NCI-H226 (cell line): Measurements from ENCODE around the gene ZBTB7C.
A peak's percentile ranks its signal among the peaks of the same experiment; 100 is the strongest.

ENCODE experiments used
- DNase-seq: peaks from one replicate; pipeline ENCODE4 v3.0.0-alpha.2; 2015

Gene ZBTB7C

GRCh38 chr18:48417985-48418384 is 8.8 kb upstream of the ZBTB7C start:
- no peak for DNase-seq

GRCh38 chr18:48413342-48413741 is 4.2 kb upstream of the ZBTB7C start:
- DNase-seq, result no peak

- no peak for DNase-seq
Measured at GRCh38 chr18:48412339-48412929, 3.3 kb upstream of the ZBTB7C start.

GRCh38 chr18:48410095-48410920 is 1.1 kb upstream of the ZBTB7C start:
- peak; percentile 78 for DNase-seq

GRCh38 chr18:48409591-48410094 is 460 bp upstream of the ZBTB7C start:
- no peak for DNase-seq

GRCh38 chr18:48408111-48408726 is 964 bp downstream of the ZBTB7C start:
- no peak for DNase-seq

- DNase-seq, result no peak
Measured at GRCh38 chr18:48407358-48407757, 1.8 kb downstream of the ZBTB7C start.

- no peak for DNase-seq
Measured at GRCh38 chr18:48405978-48406377, 3.2 kb downstream of the ZBTB7C start.

GRCh38 chr18:48404716-48405507 is 4.3 kb downstream of the ZBTB7C start:
- peak; percentile 24 for DNase-seq

- no peak for DNase-seq
Measured at GRCh38 chr18:48402953-48403352, 6.2 kb downstream of the ZBTB7C start.

- DNase-seq, result no peak
Measured at GRCh38 chr18:48399303-48400075, 9.7 kb downstream of the ZBTB7C start.

- DNase-seq, result no peak
Measured at GRCh38 chr18:48398074-48398473, 11.1 kb downstream of the ZBTB7C start.

- no peak for DNase-seq
Measured at GRCh38 chr18:48397021-48397420, 12.2 kb downstream of the ZBTB7C start.

GRCh38 chr18:48396561-48396960 is 12.6 kb downstream of the ZBTB7C start:
- DNase-seq, result no peak

- DNase-seq, result no peak
Measured at GRCh38 chr18:48395646-48396045, 13.5 kb downstream of the ZBTB7C start.

- DNase-seq, result no peak
Measured at GRCh38 chr18:48394176-48394575, 15.0 kb downstream of the ZBTB7C start.

- DNase-seq, result no peak
Measured at GRCh38 chr18:48393776-48394175, 15.4 kb downstream of the ZBTB7C start.

- DNase-seq, result no peak
Measured at GRCh38 chr18:48393170-48393569, 16.0 kb downstream of the ZBTB7C start.

- DNase-seq, result no peak
Measured at GRCh38 chr18:48392268-48392667, 16.9 kb downstream of the ZBTB7C start.

GRCh38 chr18:48391868-48392267 is 17.3 kb downstream of the ZBTB7C start:
- DNase-seq, result no peak

- DNase-seq, result no peak
Measured at GRCh38 chr18:48390641-48391040, 18.5 kb downstream of the ZBTB7C start.

- no peak for DNase-seq
Measured at GRCh38 chr18:48388478-48388877, 20.7 kb downstream of the ZBTB7C start.
